Neural cell (in vitro differentiated cells): ENCODE measurements around the gene USP34. TPM values are rescaled to one million over a fixed set of nuclear protein-coding genes. Genes with fewer than 3 reads are reported as not detected.

ENCODE experiments used
- H2AFZ ChIP-seq: fragments of 200-600, 300-800 bp; sonication (generic), shearing (Covaris generic); 2 replicates; pipeline ENCODE4 v1.6.0; 2014; ENCODE audit warnings: low read depth, mild to moderate bottlenecking, antibody characterized with exemption, low read length, moderate library complexity
- H3F3A ChIP-seq: fragments of 200-600 bp; shearing (Covaris generic); 2 replicates; pipeline ENCODE4 v1.6.1; 2016; ENCODE audit warnings: mild to moderate bottlenecking, moderate library complexity, mixed read lengths, antibody characterized with exemption, low read length; ENCODE audit not compliant: insufficient read depth, poor library complexity, severe bottlenecking
- H3K27ac ChIP-seq: fragments of 200-600, 300-800 bp; sonication (generic), shearing (Covaris generic); 2 replicates; pipeline ENCODE4 v1.5.1; 2014; ENCODE audit warnings: mild to moderate bottlenecking, low read length, moderate library complexity
- H3K27me3 ChIP-seq: fragments of 300-800, 200-600 bp; sonication (generic), shearing (Covaris generic); 2 replicates; pipeline ENCODE4 v1.6.0; 2014; ENCODE audit warnings: mild to moderate bottlenecking, low read depth, low read length, moderate library complexity; ENCODE audit not compliant: insufficient read depth
- H3K36me3 ChIP-seq: fragments of 300-800, 200-600 bp; sonication (generic), shearing (Covaris generic); 2 replicates; pipeline ENCODE4 v1.5.1; 2014; ENCODE audit warnings: mild to moderate bottlenecking, antibody characterized with exemption, low read length, moderate library complexity; ENCODE audit not compliant: insufficient read depth
- H3K4me2 ChIP-seq: fragments of 300-800, 200-600 bp; sonication (generic), shearing (Covaris generic); 2 replicates; pipeline ENCODE4 v1.6.0; 2014; ENCODE audit warnings: mild to moderate bottlenecking, low read length
- H3K4me3 ChIP-seq: fragments of 300-800, 200-600 bp; sonication (generic), shearing (Covaris generic); 2 replicates; pipeline ENCODE4 v1.5.1; 2014; ENCODE audit warnings: mild to moderate bottlenecking, low read length, moderate library complexity
- H3K79me2 ChIP-seq: fragments of 200-600 bp; shearing (Covaris generic); replicated peaks from 2 replicates; pipeline ENCODE4 v1.6.0; 2014; ENCODE audit warnings: mild to moderate bottlenecking, low read length, moderate library complexity; ENCODE audit not compliant: insufficient read depth
- H3K9ac ChIP-seq: fragments of 300-800, 200-600 bp; sonication (generic), shearing (Covaris generic); 2 replicates; pipeline ENCODE4 v1.6.1; 2016; ENCODE audit warnings: mild to moderate bottlenecking, low read length, mixed read lengths
- H3K9me2 ChIP-seq: fragments of 200-600 bp; shearing (Covaris generic); 2 replicates; pipeline ENCODE4 v1.6.1; 2016; ENCODE audit warnings: mild to moderate bottlenecking, low read length, mixed read lengths; ENCODE audit not compliant: insufficient read depth
- H3K9me3 ChIP-seq: fragments of 200-600, 300-800 bp; sonication (generic), shearing (Covaris generic); 2 replicates; pipeline ENCODE4 v1.6.1; 2016; ENCODE audit warnings: mild to moderate bottlenecking, mixed run types, low read length, moderate library complexity, mixed read lengths
- H4K20me1 ChIP-seq: fragments of 200-600 bp; shearing (Covaris generic); 2 replicates; pipeline ENCODE4 v1.6.1; 2016; ENCODE audit warnings: mild to moderate bottlenecking, mixed run types; ENCODE audit not compliant: insufficient read depth
- CTCF ChIP-seq: fragments of 450-650 bp; IDR thresholded peaks from 2 replicates; pipeline ENCODE4 v1.5.1; 2014; ENCODE audit warnings: antibody characterized with exemption, mild to moderate bottlenecking, moderate library complexity; ENCODE audit not compliant: poor library complexity, severe bottlenecking
- EP300 ChIP-seq: fragments of 450-650 bp; conservative IDR thresholded peaks from 2 replicates; pipeline ENCODE4 v1.6.1; 2014; ENCODE audit warnings: antibody characterized with exemption, mild to moderate bottlenecking, moderate library complexity; ENCODE audit not compliant: poor library complexity, severe bottlenecking
- EZH2 ChIP-seq: fragments of 200-600, 300-800 bp; shearing (Covaris generic), sonication (generic); IDR thresholded peaks from 2 replicates; pipeline ENCODE4 v1.6.1; 2014; ENCODE audit warnings: antibody characterized with exemption, low read length, borderline replicate concordance, mild to moderate bottlenecking; ENCODE audit not compliant: insufficient read depth, poor library complexity, severe bottlenecking
- MXI1 ChIP-seq: fragments of 450-650 bp; conservative IDR thresholded peaks from 2 replicates; pipeline ENCODE4 v1.6.1; 2014; ENCODE audit warnings: antibody characterized with exemption, mild to moderate bottlenecking; ENCODE audit not compliant: poor library complexity, severe bottlenecking
- POLR2AphosphoS5 ChIP-seq: IDR thresholded peaks from 2 replicates; pipeline ENCODE4 v1.6.1; 2012
- RAD21 ChIP-seq: fragments of 450-650 bp; conservative IDR thresholded peaks from 2 replicates; pipeline ENCODE4 v1.6.1; 2014; ENCODE audit warnings: antibody characterized with exemption, mild to moderate bottlenecking, moderate library complexity
- SMC3 ChIP-seq: fragments of 450-650 bp; conservative IDR thresholded peaks from 2 replicates; pipeline ENCODE4 v1.6.1; 2014; ENCODE audit warnings: antibody characterized with exemption, mild to moderate bottlenecking, moderate library complexity; ENCODE audit not compliant: poor library complexity
- TAF1 ChIP-seq: IDR thresholded peaks from 2 replicates; pipeline ENCODE4 v1.6.1; 2012; ENCODE audit warnings: low read depth
- polyA plus RNA-seq: library from polyadenylated mRNA; depleted of rRNA; stranded (reverse); fragments of >200 nt; gene quantifications from 2 replicates; pipeline ENCODE4 v1.2.3, GENCODE V29; 2014
- TF ChIP-seq, protein P1 (sequence below): IDR thresholded peaks from 2 replicates; pipeline ENCODE4 v1.6.1; 2012; ENCODE audit warnings: borderline replicate concordance

USP34 gene
- polyA plus RNA-seq, 1 donor from 2014 or later: 87.9 TPM

DNA sequence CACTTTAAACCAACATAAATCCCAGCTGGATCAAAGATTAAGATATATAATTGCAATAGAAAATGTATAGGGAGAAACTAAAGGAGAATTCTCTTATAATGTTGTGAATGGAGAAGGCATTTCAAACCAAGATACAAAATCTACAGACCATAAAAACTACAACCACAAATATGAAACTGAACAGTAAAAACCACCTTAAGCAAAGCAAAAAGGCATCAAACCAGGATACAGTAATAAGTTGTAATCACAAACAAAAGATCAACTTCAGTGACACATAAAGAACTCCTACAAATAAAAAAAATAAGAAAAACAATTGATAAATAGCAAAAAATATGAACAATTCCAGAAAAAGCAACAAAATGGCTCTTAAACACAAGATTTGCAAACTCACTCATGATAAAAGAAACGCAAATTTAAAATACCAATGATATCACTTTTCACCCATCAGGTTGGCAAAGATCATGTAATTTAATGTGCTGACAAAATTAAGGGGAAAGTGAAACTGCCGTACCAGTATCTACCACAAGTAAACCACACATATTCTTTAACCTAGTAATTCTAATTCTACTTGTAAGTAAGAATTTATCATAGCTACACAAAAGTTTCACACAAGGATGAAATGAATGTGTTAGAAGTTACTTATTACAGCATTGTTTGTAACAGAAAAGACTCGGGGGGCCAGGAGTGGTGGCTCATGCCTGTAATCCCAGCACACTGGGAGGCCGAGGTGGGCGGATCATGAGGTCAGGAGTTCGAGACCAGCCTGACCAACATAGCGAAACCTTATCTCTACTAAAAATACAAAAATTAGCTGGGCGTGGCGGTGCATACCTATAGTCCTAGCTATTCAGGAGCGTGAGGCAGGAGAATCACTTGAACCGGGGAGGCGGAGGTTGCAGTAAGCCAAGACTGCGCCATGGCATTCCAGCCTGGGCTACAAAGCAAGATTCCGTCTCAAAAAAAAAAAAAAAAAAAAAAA lies 101.9 kb downstream of the USP34 start:
- TF ChIP-seq EZH2: no peak
- no peak for TF ChIP-seq EP300
- no peak for TF ChIP-seq CTCF
- no peak for TF ChIP-seq RAD21
- TF ChIP-seq SMC3: no peak
- TF ChIP-seq, protein P1, sequence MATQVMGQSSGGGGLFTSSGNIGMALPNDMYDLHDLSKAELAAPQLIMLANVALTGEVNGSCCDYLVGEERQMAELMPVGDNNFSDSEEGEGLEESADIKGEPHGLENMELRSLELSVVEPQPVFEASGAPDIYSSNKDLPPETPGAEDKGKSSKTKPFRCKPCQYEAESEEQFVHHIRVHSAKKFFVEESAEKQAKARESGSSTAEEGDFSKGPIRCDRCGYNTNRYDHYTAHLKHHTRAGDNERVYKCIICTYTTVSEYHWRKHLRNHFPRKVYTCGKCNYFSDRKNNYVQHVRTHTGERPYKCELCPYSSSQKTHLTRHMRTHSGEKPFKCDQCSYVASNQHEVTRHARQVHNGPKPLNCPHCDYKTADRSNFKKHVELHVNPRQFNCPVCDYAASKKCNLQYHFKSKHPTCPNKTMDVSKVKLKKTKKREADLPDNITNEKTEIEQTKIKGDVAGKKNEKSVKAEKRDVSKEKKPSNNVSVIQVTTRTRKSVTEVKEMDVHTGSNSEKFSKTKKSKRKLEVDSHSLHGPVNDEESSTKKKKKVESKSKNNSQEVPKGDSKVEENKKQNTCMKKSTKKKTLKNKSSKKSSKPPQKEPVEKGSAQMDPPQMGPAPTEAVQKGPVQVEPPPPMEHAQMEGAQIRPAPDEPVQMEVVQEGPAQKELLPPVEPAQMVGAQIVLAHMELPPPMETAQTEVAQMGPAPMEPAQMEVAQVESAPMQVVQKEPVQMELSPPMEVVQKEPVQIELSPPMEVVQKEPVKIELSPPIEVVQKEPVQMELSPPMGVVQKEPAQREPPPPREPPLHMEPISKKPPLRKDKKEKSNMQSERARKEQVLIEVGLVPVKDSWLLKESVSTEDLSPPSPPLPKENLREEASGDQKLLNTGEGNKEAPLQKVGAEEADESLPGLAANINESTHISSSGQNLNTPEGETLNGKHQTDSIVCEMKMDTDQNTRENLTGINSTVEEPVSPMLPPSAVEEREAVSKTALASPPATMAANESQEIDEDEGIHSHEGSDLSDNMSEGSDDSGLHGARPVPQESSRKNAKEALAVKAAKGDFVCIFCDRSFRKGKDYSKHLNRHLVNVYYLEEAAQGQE: no peak
- no peak for TF ChIP-seq TAF1
- TF ChIP-seq MXI1: no peak
- TF ChIP-seq POLR2AphosphoS5: no peak

GRCh38 chr2:61367177-61367576 lies 103.7 kb downstream of the USP34 start:
- peaks cover under 1% of the 10 kb centered on the region for H3K36me3 ChIP-seq
- peaks cover 5% of the 10 kb centered on the region for H3K79me2 ChIP-seq
- no peak for TF ChIP-seq SMC3
- no peak for TF ChIP-seq RAD21
- TF ChIP-seq, protein P1: no peak
- no peak for TF ChIP-seq TAF1
- no peak for TF ChIP-seq EP300
- TF ChIP-seq POLR2AphosphoS5: no peak
- no peak for TF ChIP-seq EZH2

More for the DNA sequence above, 101.9 kb downstream of the USP34 start:
- no peaks in the 10 kb centered on the region for H3K9me2 ChIP-seq
- H3K36me3 ChIP-seq: peaks cover 4% of the 10 kb centered on the region
- H3F3A ChIP-seq: no peaks in the 10 kb centered on the region
- no peaks in the 10 kb centered on the region for H3K9me3 ChIP-seq
- H3K27me3 ChIP-seq: no peaks in the 10 kb centered on the region
- H3K4me3 ChIP-seq: no peak overlapping the region
- no peak overlapping the region for H2AFZ ChIP-seq
- H3K79me2 ChIP-seq: peaks cover 8% of the 10 kb centered on the region
- no peak overlapping the region for H3K9ac ChIP-seq
- H3K4me2 ChIP-seq: no peak overlapping the region
- H3K27ac ChIP-seq: no peak overlapping the region
- no peaks in the 10 kb centered on the region for H4K20me1 ChIP-seq

More at GRCh38 chr2:61367177-61367576, 103.7 kb downstream of the USP34 start:
- Histone ChIP-seq H3K9me2 (no peaks in the 10 kb centered on the region), H3K27ac (no peak overlapping the region), H3K27me3 (no peaks in the 10 kb centered on the region), H4K20me1 (no peaks in the 10 kb centered on the region), H3F3A (no peaks in the 10 kb centered on the region), H3K4me2 (no peak overlapping the region), H2AFZ (no peak overlapping the region), H3K9me3 (no peaks in the 10 kb centered on the region), H3K4me3 (no peak overlapping the region), H3K9ac (no peak overlapping the region)
